Fibroblast of villous mesenchyme (primary cell): Measurements from ENCODE around the gene ADGRG6. TPM values are rescaled to one million over a fixed set of nuclear protein-coding genes. Genes with fewer than 3 reads are reported as not detected.

Experiments used
- DNase-seq: peaks from one replicate; pipeline ENCODE4 v3.0.0-alpha.2; 2010; ENCODE audit warnings: low read depth
- H3K4me3 ChIP-seq: 2 replicates; pipeline ENCODE4 v1.5.1; 2011; ENCODE audit warnings: low read depth, mild to moderate bottlenecking, low read length
- CTCF ChIP-seq: IDR thresholded peaks from 2 replicates; pipeline ENCODE4 v1.5.1; 2012; ENCODE audit warnings: low read depth, mild to moderate bottlenecking, low read length; ENCODE audit not compliant: insufficient read depth
- total RNA-seq: library from RNA; depleted of rRNA; stranded (reverse); fragments of >200 nt; gene quantifications from 2 replicates; pipeline ENCODE4 v1.2.3, GENCODE V29; 2012

ADGRG6 gene
- total RNA-seq, 1 donor: 153 TPM

GRCh38 chr6:142482974-142483373, 181.2 kb downstream of the ADGRG6 start:
- peak; percentile 26 for DNase-seq
- no peak for TF ChIP-seq CTCF
- no peak overlapping the region for H3K4me3 ChIP-seq

GRCh38 chr6:142485256-142485655, 183.4 kb downstream of the ADGRG6 start:
- H3K4me3 ChIP-seq: no peak overlapping the region
- peak; percentile 37 for DNase-seq
- TF ChIP-seq CTCF: no peak

- DNase-seq: no peak
- no peak overlapping the region for H3K4me3 ChIP-seq
- TF ChIP-seq CTCF: no peak
Observed at GRCh38 chr6:142489722-142490610, 188.2 kb downstream of the ADGRG6 start.

Other genes starting within 250 kb of the ADGRG6 start
- not detected in 2 replicates for gene GJE1, start 169.1 kb upstream of the ADGRG6 start, total RNA-seq
- not detected in 2 replicates for gene NMBR, start 154.9 kb upstream of the ADGRG6 start, total RNA-seq
- gene VTA1, start 154.7 kb upstream of the ADGRG6 start, total RNA-seq: 55.4 and 89.8 TPM in 2 replicates